SJCRH30 (cell line): Measurements from ENCODE around the gene MAP1S. TPM values are rescaled to one million over a fixed set of nuclear protein-coding genes. Genes with fewer than 3 reads are reported as not detected.
A peak's percentile ranks its signal among the peaks of the same experiment; 100 is the strongest.
"Not testable (repeated sequence)": the region's sequence is repeated elsewhere in the genome, so short reads cannot be mapped to it uniquely, and the experiment has no call there.

Experiments used
- DNase-seq, 2 experiments: peaks; one replicate each; pipeline ENCODE4 v3.0.0-alpha.2; 2015 to 2020
- H3K27ac ChIP-seq: fragments of 250-450 bp; sonication (Bioruptor Pico); 2 replicates; pipeline ENCODE4 v1.5.1; 2020; ENCODE audit warnings: mild to moderate bottlenecking, moderate library complexity
- H3K27me3 ChIP-seq: fragments of 250-450 bp; sonication (Bioruptor Pico); 2 replicates; pipeline ENCODE4 v1.5.1; 2020; ENCODE audit warnings: mild to moderate bottlenecking, moderate library complexity
- H3K36me3 ChIP-seq: fragments of 250-450 bp; sonication (Bioruptor Pico); 2 replicates; pipeline ENCODE4 v1.5.1; 2020; ENCODE audit warnings: mild to moderate bottlenecking, moderate library complexity
- H3K4me1 ChIP-seq: fragments of 250-450 bp; sonication (Bioruptor Pico); 2 replicates; pipeline ENCODE4 v1.5.1; 2020; ENCODE audit warnings: mild to moderate bottlenecking, moderate library complexity
- H3K4me3 ChIP-seq: fragments of 250-450 bp; sonication (Bioruptor Pico); 2 replicates; pipeline ENCODE4 v1.5.1; 2020; ENCODE audit warnings: mild to moderate bottlenecking, moderate library complexity
- H3K9me3 ChIP-seq: fragments of 250-450 bp; sonication (Bioruptor Pico); replicated peaks from 2 replicates; pipeline ENCODE4 v1.5.1; 2020; ENCODE audit warnings: mild to moderate bottlenecking, moderate library complexity
- total RNA-seq: library from RNA; depleted of rRNA; stranded (reverse); fragments of >200 nt; shearing (Covaris generic); gene quantifications from 2 replicates; pipeline ENCODE4 v1.2.3, GENCODE V29; 2014; rRNA removed

MAP1S gene
- total RNA-seq, 1 experiment from 2014 or later, result 29.6 TPM

- H3K27me3 ChIP-seq, result no peaks in the 10 kb centered on the region
- no peak overlapping the region for H3K27ac ChIP-seq
- peak; percentile 78 to 80 for DNase-seq
- H3K9me3 ChIP-seq, result no peaks in the 10 kb centered on the region
- peak overlapping the region; percentile 31 for H3K4me3 ChIP-seq
- H3K36me3 ChIP-seq, result no peaks in the 10 kb centered on the region
- no peaks in the 10 kb centered on the region for H3K4me1 ChIP-seq
Measured at GRCh38 chr19:17778251-17778967, 59.1 kb downstream of the MAP1S start.

GRCh38 chr19:17778968-17779929, 60.0 kb downstream of the MAP1S start:
- Histone ChIP-seq H3K4me1 (no peaks in the 10 kb centered on the region), H3K36me3 (no peaks in the 10 kb centered on the region), H3K9me3 (no peaks in the 10 kb centered on the region), H3K4me3 (peak overlapping the region; percentile 31), H3K27me3 (no peaks in the 10 kb centered on the region), H3K27ac (no peak overlapping the region)
- DNase-seq, result peak; percentile 30 to 48

GRCh38 chr19:17780781-17781180, 61.5 kb downstream of the MAP1S start:
- Histone ChIP-seq H3K4me1 (no peaks in the 10 kb centered on the region), H3K36me3 (no peaks in the 10 kb centered on the region)
- no peak for DNase-seq

GRCh38 chr19:17783721-17784120, 64.4 kb downstream of the MAP1S start:
- not testable (repeated sequence) for H3K4me1 ChIP-seq, H3K4me3 ChIP-seq, H3K27me3 ChIP-seq, H3K27ac ChIP-seq, DNase-seq, H3K36me3 ChIP-seq, H3K9me3 ChIP-seq

More at GRCh38 chr19:17780781-17781180, 61.5 kb downstream of the MAP1S start:
- Histone ChIP-seq H3K4me3 (no peak overlapping the region), H3K9me3 (no peaks in the 10 kb centered on the region), H3K27ac (no peak overlapping the region), H3K27me3 (no peaks in the 10 kb centered on the region)

Other genes starting within 250 kb of the MAP1S start
- gene SLC27A1, start 249.0 kb upstream of the MAP1S start, total RNA-seq, result 5.9 and 7.4 TPM in 2 replicates
- 32.9 and 33.3 TPM in 2 replicates for gene PGLS, start 207.8 kb upstream of the MAP1S start, total RNA-seq
- gene COLGALT1, start 163.8 kb upstream of the MAP1S start, total RNA-seq, result 115 and 117 TPM in 2 replicates
- gene UNC13A, start 31.1 kb upstream of the MAP1S start, total RNA-seq, result 0.02 TPM in 1 of 2 replicates, not detected in the other
- 2.8 and 3.0 TPM in 2 replicates for gene FCHO1, start 32.0 kb downstream of the MAP1S start, total RNA-seq
- gene B3GNT3, start 75.7 kb downstream of the MAP1S start, total RNA-seq, result not detected in 2 replicates
- gene INSL3, start 102.0 kb downstream of the MAP1S start, total RNA-seq, result not detected in 2 replicates
- 0.03 and 0.04 TPM in 2 replicates for gene JAK3, start 128.5 kb downstream of the MAP1S start, total RNA-seq
- gene RPL18A, start 140.4 kb downstream of the MAP1S start, total RNA-seq, result 2,642 and 3,011 TPM in 2 replicates
- not detected in 2 replicates for gene SLC5A5, start 152.5 kb downstream of the MAP1S start, total RNA-seq
- 106 and 111 TPM in 2 replicates for gene CCDC124, start 213.5 kb downstream of the MAP1S start, total RNA-seq
- not detected in 2 replicates for gene KCNN1, start 247.6 kb downstream of the MAP1S start, total RNA-seq